Panc1 (cell line): ENCODE measurements around the gene MEX3D. TPM values are rescaled to one million over a fixed set of nuclear protein-coding genes. Genes with fewer than 3 reads are reported as not detected.

Experiments used
- ATAC-seq: fragments of 200-7000 bp; cut with Tn5 transposase; 2 replicates; pipeline ENCODE4 v1.9.1; 2020; ENCODE audit warnings: mild to moderate bottlenecking, moderate library complexity
- BruUV-seq: library from RNA; stranded (reverse); fragments of 400-500 nt; replicated peaks from 2 replicates; lab custom pipeline; 2021; lab: Mats Ljungman, UMichigan
- CTCF ChIA-PET: fragments of 300-600 bp; sonication (Branson Sonifier 250); formaldehyde crosslinking; loops from one replicate; lab custom pipeline; 2022; ENCODE audit warnings: antibody characterized with exemption; lab: Charles Lee
- POLR2A ChIA-PET: fragments of 300-600 bp; sonication (Branson Sonifier 250); formaldehyde crosslinking; loops from one replicate; lab custom pipeline; 2022; ENCODE audit warnings: antibody characterized with exemption; lab: Charles Lee
- DNase-seq: peaks from one replicate; pipeline ENCODE4 v3.0.0-alpha.2; 2010; ENCODE audit warnings: low read depth, low spot score
- H3K27ac ChIP-seq: 2 replicates; pipeline ENCODE4 v1.5.1; 2011; ENCODE audit warnings: mild to moderate bottlenecking, low read length, inconsistent platforms
- H3K27me3 ChIP-seq: fragments of 200-500 bp; sonication (Bioruptor generic); 2 replicates; pipeline ENCODE4 v1.6.0; 2014; ENCODE audit warnings: low read length, inconsistent platforms; ENCODE audit not compliant: control insufficient read depth, insufficient read depth
- H3K36me3 ChIP-seq: fragments of 200-500 bp; sonication (Bioruptor generic); 2 replicates; pipeline ENCODE4 v1.5.1; 2014; ENCODE audit warnings: inconsistent platforms, mild to moderate bottlenecking, low read length, moderate library complexity; ENCODE audit not compliant: control insufficient read depth, insufficient read depth
- H3K4me1 ChIP-seq: 2 replicates; pipeline ENCODE4 v1.5.1; 2011; ENCODE audit warnings: inconsistent platforms, mild to moderate bottlenecking, low read length, moderate library complexity; ENCODE audit not compliant: control insufficient read depth, insufficient read depth
- H3K4me3 ChIP-seq, 2 experiments: 2 replicates each; pipeline ENCODE4 v1.5.1; 2011 to 2012; ENCODE audit warnings: low read depth in 2 of 2, low read length in 2 of 2, mild to moderate bottlenecking in 2 of 2, inconsistent platforms in 1 of 2, moderate library complexity in 1 of 2
- H3K9me3 ChIP-seq: fragments of 200-500 bp; sonication (Bioruptor generic); 2 replicates; pipeline ENCODE4 v1.5.1; 2014; ENCODE audit warnings: low read depth, mild to moderate bottlenecking, inconsistent platforms, low read length, moderate library complexity; ENCODE audit not compliant: control insufficient read depth, insufficient read depth
- POLR2AphosphoS5 ChIP-seq: IDR thresholded peaks from 2 replicates; pipeline ENCODE4 v1.6.1; 2012; ENCODE audit warnings: mild to moderate bottlenecking, low read depth, low read length, moderate library complexity
- REST ChIP-seq, 2 experiments: IDR thresholded peaks; 2 replicates each; pipeline ENCODE4 v1.6.1; 2011 to 2012; ENCODE audit warnings: low read depth in 2 of 2, control low read depth in 1 of 2, low read length in 1 of 2, mild to moderate bottlenecking in 1 of 2, moderate library complexity in 1 of 2; ENCODE audit not compliant: insufficient read depth in 1 of 2
- SIN3A ChIP-seq: IDR thresholded peaks from 2 replicates; pipeline ENCODE4 v1.6.1; 2012; ENCODE audit warnings: low read depth, mild to moderate bottlenecking, low read length, moderate library complexity, borderline replicate concordance; ENCODE audit not compliant: insufficient read depth
- TCF7L2 ChIP-seq: IDR thresholded peaks from 2 replicates; pipeline ENCODE4 v1.6.1; 2011; ENCODE audit warnings: mild to moderate bottlenecking, low read depth, low read length, inconsistent platforms
- in situ Hi-C: cut with HindIII; loops from 2 replicates; pipeline ENCODE4 v1.10.0; 2016; ENCODE audit warnings: low sequenced_read_pairs, low pct_unique_long_range_greater_than_20kb
- intact Hi-C: fragments of 100-400 bp; cut with micrococcal nuclease; formaldehyde crosslinking; loops from one replicate; pipeline ENCODE4 v1.10.0; 2022; ENCODE audit not compliant: unreplicated experiment
- total RNA-seq: library from RNA; stranded (reverse); gene quantifications from one replicate; pipeline ENCODE4 v1.2.1, GENCODE V29; 2021; ENCODE audit not compliant: unreplicated experiment
- TF ChIP-seq, protein P1 (sequence below): fragments of 450-650 bp; IDR thresholded peaks from 2 replicates; pipeline ENCODE4 v1.5.1; 2017; ENCODE audit warnings: mild to moderate bottlenecking

The MEX3D gene
- total RNA-seq, 1 experiment from 2014 or later = 73.7 TPM

DNA sequence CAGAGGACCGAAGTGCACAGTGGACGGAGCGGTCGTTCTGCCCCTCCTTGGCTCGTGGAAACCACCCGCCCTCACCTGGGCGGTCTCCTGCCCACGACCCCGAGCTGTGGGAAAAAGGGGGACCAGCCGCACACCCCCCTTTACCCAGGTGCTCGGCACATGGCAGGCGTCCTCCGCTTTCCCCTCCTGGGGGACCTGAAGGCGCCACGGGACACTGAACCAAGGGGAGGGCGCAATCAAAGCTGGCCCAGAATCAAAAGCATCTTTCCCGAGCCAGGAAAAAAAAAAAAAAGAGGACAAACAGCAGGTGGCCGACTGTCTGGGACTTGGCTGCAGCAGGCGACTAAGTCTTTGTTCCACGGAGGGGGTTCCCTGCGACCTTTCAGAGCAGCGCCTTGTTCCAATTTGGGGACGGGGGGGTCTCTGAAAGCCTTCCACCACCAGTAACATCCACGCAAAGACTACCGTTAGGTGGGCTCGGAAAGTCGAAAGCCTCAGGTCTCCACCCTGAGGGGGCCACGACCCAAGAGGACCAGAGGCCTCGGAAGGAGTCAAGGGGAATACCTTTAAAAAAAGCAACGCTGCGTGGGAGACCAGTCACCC is 23.4 kb upstream of the MEX3D start:
- peaks cover 3% of the 10 kb centered on the region; the same call in 1 of the 2 replicates for H3K36me3 ChIP-seq
- ChIA-PET POLR2A (no interaction called here), CTCF (interaction anchor here (1.4 kb wide), 1 partner anchor 45 kb away, joined by 3 read pairs; no protein-coding TSS in a partner anchor)
- no peaks in the 10 kb centered on the region for H3K27me3 ChIP-seq
- intact Hi-C loops = no loop called here
- TF ChIP-seq, protein P1, sequence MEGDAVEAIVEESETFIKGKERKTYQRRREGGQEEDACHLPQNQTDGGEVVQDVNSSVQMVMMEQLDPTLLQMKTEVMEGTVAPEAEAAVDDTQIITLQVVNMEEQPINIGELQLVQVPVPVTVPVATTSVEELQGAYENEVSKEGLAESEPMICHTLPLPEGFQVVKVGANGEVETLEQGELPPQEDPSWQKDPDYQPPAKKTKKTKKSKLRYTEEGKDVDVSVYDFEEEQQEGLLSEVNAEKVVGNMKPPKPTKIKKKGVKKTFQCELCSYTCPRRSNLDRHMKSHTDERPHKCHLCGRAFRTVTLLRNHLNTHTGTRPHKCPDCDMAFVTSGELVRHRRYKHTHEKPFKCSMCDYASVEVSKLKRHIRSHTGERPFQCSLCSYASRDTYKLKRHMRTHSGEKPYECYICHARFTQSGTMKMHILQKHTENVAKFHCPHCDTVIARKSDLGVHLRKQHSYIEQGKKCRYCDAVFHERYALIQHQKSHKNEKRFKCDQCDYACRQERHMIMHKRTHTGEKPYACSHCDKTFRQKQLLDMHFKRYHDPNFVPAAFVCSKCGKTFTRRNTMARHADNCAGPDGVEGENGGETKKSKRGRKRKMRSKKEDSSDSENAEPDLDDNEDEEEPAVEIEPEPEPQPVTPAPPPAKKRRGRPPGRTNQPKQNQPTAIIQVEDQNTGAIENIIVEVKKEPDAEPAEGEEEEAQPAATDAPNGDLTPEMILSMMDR = no peak
- no peak for TF ChIP-seq REST (IDR thresholded peaks at IDR 0.05; ENCODE audit: insufficient read depth in 1 of 2, low read depth in 2 of 2, low read length in 1 of 2)
- no peak for TF ChIP-seq POLR2AphosphoS5
- no peak for TF ChIP-seq SIN3A
- TF ChIP-seq TCF7L2 = no peak
- in situ Hi-C loops = no loop called here
- DNase-seq (no peak), ATAC-seq (no peak)
- peaks cover 11% of the 10 kb centered on the region for H3K4me1 ChIP-seq
- BruUV-seq = TSS peak; percentile 75
- peak overlapping the region; percentile 82 to 87 for H3K4me3 ChIP-seq
- H3K9me3 ChIP-seq = no peaks in the 10 kb centered on the region
- peak overlapping the region; percentile 95 for H3K27ac ChIP-seq

DNA sequence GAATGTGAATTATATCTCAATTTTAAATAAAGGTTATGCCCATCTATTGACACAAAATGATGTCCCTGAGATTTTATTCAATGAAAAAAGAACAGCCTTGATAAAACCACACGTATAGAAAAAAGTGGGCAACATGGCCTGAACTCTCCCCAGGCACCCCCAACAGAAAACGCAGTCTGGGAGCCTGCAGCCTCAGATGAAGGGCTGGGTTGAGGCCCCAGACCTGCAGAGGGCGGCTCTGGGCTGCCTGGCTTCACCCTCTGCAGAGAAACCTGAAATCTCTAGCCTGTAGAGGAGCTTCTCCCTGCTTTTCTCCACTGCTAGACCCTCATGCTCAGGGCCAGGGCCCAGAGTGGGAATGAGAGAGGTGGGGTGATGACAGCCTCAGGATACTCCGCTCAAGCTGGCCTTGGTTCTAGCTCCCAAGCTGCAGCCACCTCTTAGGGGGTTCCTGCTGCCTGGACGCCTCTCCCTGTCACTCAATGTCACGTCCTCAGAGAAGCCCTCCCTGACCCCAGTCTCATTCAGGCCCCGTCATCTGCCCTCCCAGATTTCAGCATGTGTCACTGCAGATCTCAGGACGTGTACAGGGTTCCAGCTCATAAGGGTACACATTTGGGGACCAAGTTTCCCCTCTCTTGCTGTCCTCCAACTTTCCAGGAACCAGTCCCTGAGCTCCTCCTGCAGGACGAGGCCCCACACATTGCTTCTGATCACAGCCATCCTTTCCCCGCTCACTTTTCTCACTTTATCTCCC is 22.7 kb upstream of the MEX3D start:
- DNase-seq (no peak), ATAC-seq (0 out of 2 replicates have a peak, but pooled peaks have one; percentile 19)
- Histone ChIP-seq H3K4me1 (peaks cover 11% of the 10 kb centered on the region), H3K9me3 (no peaks in the 10 kb centered on the region), H3K4me3 (peak overlapping the region; percentile 82 to 87), H3K27me3 (no peaks in the 10 kb centered on the region), H3K27ac (peak overlapping the region; percentile 95), H3K36me3 (peaks cover 3% of the 10 kb centered on the region; the same call in 1 of the 2 replicates)
- ChIA-PET POLR2A (interaction anchor here (0.7 kb wide), 1 partner anchor 202 kb away, joined by 3 read pairs; no protein-coding TSS in a partner anchor), CTCF (interaction anchor here (0.7 to 1.4 kb wide), 2 partner anchors 45 to 146 kb away, joined by 3 to 4 read pairs; no protein-coding TSS in a partner anchor)
- intact Hi-C loops = no loop called here
- TF ChIP-seq TCF7L2 (no peak), POLR2AphosphoS5 (no peak; the same call in 1 of the 2 replicates), REST (IDR thresholded peaks at IDR 0.05; ENCODE audit: insufficient read depth in 1 of 2, low read depth in 2 of 2, low read length in 1 of 2) (no peak), SIN3A (no peak)
- TF ChIP-seq, protein P1 = no peak
- in situ Hi-C loops = no loop called here
- BruUV-seq = no TSS peak
